CD4-positive, alpha-beta T cell treated with Interleukin-12 subunit alpha and Interleukin-12 subunit beta, for 1 hour (primary cell): ENCODE data around the gene TP53BP2.
"Not testable (repeated sequence)": the region's sequence is repeated elsewhere in the genome, so short reads cannot be mapped to it uniquely, and the experiment has no call there.

Source experiments
- DNase-seq: peaks from one replicate; pipeline ENCODE4 v3.0.0-alpha.2; 2020

TP53BP2 gene

GRCh38 chr1:223845810-223846682 is at the start of gene TP53BP2:
Gene TP53BP2 (minus strand): TSS chr1:223845947. CDS start chr1:223845680, 267 bp downstream.
- peak; percentile 93 for DNase-seq

GRCh38 chr1:223890494-223890893 is 44.7 kb upstream of the TP53BP2 start:
- not testable (repeated sequence) for DNase-seq

DNA sequence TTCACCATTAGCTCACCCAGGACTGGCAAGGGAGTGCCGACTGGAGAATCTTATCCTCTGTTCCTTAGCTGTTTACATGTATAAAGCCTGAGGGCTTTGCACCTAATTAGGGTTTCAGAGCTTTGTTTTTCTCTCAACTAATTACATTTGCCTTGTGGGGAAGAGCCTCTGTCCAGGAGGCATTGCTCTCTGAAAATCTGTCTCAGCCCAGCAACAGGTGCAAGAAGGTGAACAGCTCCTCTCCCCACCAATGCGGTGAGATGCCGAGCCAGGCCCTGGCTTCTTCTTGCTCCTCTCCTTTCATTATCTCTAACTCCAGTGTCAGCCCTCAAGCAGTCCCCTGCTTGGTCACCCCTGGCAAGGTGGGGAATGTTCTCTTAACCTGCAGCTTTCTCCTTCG is 43.6 kb upstream of the TP53BP2 start:
- DNase-seq: not testable (repeated sequence)

- no peak for DNase-seq
These were observed 42.1 kb upstream of the TP53BP2 start for GRCh38 chr1:223887747-223888418.

- no peak for DNase-seq
These were observed 40.8 kb upstream of the TP53BP2 start for GRCh38 chr1:223886516-223886921.

DNA sequence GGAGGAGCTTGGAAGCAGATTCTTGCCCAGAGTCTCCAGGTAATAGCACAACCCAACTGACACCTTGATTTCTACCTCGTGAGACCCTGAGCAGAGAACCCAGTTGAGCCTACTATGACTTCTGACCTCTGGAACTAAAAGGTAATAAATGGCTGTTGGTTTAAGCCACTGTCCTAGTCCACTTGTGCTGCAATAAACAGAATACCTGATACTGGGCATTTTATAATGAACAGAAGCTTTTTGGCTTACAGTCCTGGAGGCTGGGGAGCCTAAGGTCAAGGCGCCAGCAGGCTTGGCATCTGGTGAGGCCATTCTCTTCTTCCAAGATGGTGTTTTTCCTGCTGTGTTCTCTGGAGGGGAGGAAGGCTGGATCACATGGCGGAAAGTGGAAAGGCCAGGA is 39.9 kb upstream of the TP53BP2 start:
- no peak for DNase-seq

DNA sequence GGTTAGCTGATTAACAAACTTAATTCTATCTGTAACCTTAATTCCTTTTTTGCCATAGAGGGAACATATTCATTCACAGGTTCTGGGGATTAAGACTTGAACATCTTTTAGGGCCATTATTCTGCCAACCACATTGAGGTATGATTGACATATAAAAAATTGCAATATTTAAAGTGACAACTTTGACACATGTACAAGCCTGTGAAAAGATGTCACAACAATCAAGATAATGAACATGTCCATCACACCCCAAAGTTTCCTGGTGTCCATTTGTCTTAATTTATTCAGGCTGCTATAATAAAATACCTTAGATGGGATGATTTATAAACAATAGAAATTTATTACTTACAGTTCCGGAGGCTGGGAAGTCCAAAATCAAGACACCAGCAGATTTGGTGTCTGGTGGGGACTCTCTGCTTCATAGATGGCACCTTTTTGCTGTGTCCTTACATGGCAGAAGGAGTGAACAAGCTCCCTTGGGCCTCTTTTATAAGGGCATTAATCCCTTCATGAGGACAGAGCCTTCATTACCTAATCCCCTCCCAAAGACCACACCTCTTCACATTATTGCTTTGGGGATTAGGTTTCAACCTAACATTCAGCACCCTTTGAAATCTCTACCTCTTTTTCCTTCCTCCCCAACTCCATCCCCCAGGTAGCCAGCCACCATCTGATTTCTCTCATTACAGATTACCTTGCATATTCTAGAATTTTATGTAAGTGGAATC is 33.0 kb upstream of the TP53BP2 start:
- DNase-seq: no peak

- no peak for DNase-seq
These were observed 32.1 kb upstream of the TP53BP2 start for GRCh38 chr1:223877804-223878203.

DNA sequence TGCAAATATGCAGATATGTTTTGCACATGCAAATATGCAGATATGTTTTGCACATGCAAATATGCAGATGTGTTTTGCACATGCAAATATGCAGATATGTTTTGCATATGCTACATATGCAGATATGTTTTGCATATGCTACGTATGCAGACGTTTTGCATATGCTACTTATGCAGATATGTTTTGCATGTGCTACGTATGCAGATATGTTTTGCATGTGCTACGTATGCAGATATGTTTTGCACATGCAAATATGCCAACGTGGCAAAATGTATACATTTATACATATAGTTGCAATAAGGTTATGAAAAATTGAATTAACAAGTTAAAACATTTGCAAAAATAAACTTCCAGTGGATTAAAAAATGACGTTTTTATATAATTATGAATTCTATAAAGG is 30.8 kb upstream of the TP53BP2 start:
- DNase-seq: no peak

DNA sequence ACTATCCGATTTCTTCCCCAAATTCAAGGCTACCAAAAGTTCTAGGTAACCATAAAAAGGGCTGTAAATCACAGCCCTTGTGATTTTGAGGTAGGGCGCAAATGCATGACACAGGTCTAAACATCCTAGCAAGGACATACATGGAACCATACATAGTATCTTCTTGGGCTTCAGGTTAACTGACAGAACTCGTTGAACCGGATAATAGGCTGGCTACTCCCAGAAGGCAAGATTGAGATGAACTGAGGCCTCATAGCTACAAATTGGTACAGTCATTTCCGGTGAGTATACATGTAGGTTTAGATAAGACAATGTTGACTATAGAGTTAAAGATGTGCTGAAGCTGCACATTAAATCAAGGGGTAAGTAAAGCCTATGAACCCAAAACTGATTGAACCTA is 27.3 kb upstream of the TP53BP2 start:
- DNase-seq: no peak

DNA sequence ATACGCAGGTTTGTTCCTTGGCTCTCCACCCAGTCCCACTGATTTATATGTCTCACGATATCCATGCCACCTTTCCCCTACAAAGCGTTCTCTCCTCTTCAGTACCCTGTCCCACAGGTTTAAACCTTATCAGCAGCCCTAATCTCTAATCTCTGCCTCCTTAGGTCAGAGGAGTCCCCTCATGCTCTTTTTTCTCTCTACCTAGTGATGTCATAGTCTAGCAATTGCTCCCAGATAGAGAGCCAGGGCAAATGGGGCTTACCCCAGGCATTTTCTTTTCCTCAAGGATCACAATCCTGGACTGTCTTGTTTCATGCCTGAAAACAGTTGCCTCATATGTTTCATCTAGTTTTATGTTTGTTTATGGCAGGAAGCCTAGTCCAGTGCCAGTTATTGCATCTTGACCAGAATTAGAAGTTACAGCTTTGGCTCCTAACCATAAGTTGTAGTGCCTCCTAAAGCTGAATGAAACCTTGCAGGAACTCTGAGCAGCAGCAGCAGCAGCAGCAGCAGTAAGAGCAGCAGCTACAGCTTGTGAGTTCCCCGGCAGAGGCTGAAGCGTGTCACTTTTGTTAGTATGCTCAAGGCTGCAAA is 26.7 kb upstream of the TP53BP2 start:
- DNase-seq: no peak

DNA sequence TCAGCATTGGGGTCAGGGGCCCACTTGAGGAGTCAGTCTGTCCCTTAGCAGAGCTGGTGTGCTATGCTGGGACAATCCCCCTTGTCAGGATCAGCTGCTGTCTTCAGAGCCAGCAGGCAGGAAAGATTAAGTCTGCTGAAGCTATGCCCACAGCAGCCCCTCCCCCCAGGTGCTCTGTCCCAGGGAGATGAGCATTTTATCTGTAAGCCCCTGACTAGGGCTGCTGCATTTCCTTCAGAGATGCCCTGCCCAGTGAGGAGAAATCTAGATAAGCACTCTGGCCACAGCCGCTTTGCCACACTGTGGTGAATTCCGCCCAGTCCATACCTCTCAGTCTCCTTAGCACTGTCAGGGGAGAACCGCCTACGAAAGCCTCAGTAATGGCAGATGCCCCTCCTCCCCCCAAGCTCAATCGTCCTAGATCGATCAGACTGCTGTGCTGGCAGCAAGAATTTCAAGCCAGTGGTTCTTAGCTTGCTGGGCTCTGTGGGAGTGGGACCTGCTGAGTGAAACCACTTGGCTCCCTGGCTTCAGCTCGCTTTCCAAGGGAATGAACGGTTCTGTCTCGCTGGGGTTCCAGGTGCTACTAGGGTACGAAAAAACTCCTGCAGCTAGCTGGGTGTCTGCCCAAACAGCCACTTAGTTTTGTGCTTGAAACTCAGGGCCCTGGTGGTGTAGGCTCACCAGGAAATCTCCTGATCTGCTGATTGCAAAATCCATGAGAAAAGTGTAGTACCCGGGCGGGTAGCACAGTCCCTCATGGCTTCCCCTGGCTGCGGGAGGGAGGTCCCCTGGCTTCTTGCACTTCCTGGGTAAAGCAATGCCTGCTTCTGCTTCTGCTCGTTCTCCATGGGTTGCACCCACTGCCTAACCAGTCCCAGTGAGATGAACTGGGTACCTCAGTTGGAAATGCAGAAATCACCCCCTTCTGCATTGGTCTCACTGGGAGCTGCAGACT is 25.1 kb upstream of the TP53BP2 start:
- DNase-seq: no peak

DNA sequence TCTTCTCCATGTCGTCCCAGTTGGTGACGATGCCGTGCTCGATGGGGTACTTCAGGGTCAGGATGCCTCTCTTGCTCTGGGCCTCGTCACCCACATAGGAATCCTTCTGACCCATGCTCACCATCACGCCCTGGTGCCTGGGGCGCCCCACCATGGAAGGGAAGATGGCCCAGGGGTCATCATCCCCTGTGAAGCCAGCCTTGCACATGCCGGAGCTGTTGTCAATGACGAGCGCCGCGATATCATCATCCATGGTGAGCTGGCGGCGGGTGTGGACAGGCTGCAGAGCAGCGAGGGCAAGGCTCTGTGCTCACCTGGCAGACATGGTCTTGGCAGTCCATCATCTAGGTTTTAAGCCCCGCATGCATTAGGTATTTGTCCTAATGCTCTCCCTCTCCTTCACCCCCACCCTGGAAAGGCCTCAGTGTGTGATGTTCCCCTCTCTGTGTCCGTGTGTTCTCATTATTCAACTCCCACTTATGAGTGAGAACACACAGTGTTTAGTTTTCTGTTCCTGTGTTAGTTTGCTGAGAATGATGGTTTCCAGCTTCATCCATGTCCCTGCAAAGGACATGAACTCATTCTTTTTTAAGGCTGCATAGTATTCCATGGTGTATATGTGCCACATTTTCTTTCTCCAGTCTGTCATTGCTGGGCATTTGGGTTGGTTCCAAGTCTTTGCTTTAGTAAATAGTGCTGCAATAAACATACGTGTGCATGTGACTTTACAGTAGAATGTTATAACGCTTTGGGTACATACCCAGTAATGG is 19.0 kb upstream of the TP53BP2 start:
- not testable (repeated sequence) for DNase-seq

DNA sequence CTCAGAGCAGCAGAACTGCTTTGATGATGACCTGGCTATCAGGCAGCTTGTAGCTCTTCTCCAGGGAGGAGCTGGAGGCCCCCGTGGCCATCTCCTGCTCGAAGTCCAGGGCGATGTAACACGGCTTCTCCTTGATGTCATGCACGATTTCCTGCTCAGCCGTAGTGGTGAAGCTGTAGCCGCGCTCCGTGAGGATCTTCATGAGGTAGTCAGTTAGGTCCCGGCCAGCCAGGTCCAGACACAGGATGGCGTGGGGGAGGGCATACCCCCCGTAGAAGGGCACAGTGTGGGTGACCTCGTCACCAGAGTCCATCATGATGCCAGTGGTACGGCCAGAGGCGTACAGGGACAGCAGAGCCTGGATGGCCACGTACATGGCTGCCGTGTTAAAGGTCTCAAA is 18.3 kb upstream of the TP53BP2 start:
- DNase-seq: no peak

DNA sequence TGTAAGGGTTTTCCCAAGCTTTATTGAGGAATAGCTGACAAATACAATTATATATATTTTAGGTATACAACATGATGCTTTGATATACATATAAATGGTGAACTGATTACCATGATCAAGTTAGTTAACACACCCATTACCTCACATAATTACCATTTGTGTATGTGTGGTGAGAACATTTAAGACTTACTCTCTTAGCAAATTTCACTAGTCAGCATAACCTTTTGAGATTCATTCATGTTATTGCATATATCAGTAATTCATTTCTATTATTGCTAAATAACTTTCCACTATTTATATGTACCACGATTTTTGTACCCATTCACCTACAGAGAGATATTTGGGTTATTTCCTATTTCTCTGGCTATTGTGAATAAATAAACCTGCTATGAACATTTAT is 16.2 kb upstream of the TP53BP2 start:
- no peak for DNase-seq

GRCh38 chr1:223860051-223860622 is 14.4 kb upstream of the TP53BP2 start:
- DNase-seq: no peak

DNA sequence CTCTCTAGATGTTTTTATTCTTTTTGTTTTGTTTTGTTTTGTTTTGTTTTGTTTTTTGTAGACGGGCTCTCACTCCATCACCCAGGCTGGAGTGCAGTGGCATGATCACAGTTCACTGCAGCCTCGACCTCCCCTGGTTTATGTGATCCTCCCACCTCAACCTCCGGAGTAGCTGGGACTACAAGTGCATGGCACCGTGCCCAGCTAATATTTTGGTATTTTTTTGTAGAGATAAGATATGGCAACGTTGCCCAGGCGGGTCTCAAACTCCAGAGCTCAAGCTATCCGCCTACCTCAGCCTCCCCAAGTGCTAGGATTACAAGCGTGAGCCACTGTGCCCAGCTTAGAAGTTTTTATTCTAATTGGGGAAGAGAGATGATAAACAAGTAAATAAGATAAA is 13.3 kb upstream of the TP53BP2 start:
- no peak for DNase-seq

DNA sequence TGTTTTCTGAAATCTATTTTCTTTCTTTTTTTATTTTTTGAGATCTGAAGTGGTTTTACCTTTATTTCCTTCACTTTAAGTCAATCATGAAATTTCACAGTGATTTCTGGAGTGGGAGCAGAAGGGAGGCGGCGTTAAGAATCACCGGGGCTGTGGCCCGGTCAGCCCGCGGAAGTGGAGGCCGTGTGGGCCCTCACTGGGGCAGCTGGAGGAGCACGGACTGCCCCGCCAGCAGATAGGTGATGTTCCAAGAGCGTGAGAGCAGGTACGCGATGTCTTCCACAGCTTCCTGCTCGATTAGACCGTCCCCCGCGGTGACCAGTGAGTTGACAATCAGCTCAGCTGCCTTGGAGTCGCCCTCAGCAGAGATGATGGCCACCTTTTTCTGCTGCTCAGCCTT is 10.6 kb upstream of the TP53BP2 start:
- no peak for DNase-seq

DNA sequence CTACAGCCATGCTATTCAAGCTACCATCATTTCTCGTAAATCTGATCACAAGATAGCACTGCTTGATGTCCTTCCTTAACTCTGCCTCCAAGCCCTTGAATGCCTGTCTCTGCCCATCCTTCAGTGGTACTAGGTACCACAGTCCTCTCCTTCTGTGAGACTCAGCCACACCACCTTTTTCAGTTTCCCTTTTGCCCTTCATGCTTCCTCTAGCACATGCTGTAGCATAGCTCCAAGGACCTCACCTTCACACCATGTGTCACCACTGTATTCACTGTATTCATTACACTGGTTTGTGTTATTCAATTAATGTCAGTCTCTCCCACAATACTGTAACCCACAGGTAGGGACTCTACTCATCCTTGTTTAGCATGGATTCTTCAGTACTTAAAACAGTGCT is 8.0 kb upstream of the TP53BP2 start:
- DNase-seq: no peak

- no peak for DNase-seq
These were observed 7.5 kb upstream of the TP53BP2 start for GRCh38 chr1:223853275-223853674.

GRCh38 chr1:223852337-223852736 is 6.6 kb upstream of the TP53BP2 start:
- DNase-seq: no peak
